Stomach (tissue), 4 donors: ENCODE results near the gene FGR.

ENCODE experiments used
- CTCF ChIP-seq, 7 experiments: fragments of 450-650 bp in 4 of 7; fragments of 200-600 bp in 3 of 7; sonication (generic) in 3 of 7; IDR thresholded peaks; one replicate each; pipeline ENCODE4 v1.5.1; 2016 to 2019; ENCODE audit warnings: antibody characterized with exemption in 7 of 7, control low read depth in 2 of 7, mild to moderate bottlenecking in 1 of 7
- EP300 ChIP-seq: sonication (generic); formaldehyde crosslinking; IDR thresholded peaks from one replicate; pipeline ENCODE4 v1.6.1; 2017; ENCODE audit warnings: antibody characterized with exemption
- POLR2AphosphoS5 ChIP-seq, 3 donors: sonication (generic); formaldehyde crosslinking; IDR thresholded peaks; one replicate each; pipeline ENCODE4 v1.6.1; 2016; ENCODE audit warnings: antibody characterized with exemption in 3 of 3

GRCh38 chr1:27661412-27662075 is 26.6 kb upstream of the FGR start:
- TF ChIP-seq CTCF (IDR thresholded peaks at IDR 0.05), result no peak
- TF ChIP-seq POLR2AphosphoS5 (IDR thresholded peaks at IDR 0.05), result no peak
- no peak for TF ChIP-seq EP300
